OCI-M2 (cell line): ENCODE measurements around the gene C10orf71.

Experiments used
- DNase-seq: peaks from one replicate; lab custom pipeline; 2025; ENCODE audit not compliant: unreplicated experiment; lab: John Stamatoyannopoulos, UW

Gene C10orf71

DNA sequence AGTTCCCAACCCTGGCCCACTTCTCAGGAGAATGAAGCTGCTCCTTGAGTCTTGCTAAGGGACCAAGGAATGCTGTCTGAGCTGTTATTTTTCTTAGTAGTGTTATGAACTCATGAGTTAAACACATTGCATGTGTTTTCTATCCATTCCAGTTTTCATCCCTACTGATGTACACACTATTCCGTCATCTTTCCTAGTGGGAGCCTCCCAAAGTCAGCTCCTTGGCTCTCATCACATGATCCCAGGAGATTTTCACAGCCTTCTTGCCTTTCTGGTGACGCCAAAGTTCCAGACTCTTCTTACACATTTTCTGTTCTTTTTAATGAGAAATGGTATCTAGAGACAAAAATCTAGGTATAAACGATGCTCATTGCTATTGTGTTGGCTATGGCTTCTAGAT is 8.4 kb upstream of the C10orf71 start:
- no peak for DNase-seq

DNA sequence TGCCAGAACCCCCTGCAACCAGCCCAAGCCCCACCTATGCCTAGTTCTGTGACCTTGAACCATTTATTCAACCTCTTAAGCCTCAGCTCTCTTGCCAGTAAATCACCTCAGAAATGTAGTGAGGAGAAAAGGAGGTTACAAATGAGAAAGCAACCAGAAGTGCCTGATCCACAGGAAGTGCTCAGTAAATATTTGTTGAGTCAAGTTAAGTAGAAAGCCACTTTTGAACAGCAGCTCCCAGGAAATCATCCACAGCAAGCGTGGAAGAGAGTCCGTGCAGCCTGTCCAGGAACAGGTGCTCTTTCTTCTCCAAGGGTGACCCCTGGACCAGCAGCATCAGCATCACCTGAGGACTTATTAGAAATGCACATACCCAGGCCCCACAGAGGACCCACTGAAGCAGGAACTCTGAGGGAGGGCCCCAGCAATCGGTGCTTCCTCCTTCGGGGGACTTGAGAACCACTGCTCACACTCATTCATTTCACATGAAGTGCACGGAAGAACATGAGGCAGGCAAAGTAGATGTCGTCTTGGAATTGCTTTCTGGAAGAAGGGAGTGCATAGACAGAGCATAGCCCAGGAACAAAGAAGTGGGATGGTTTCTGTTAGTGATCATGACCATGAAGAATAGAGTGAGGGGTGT is 6.3 kb upstream of the C10orf71 start:
- DNase-seq: no peak

DNA sequence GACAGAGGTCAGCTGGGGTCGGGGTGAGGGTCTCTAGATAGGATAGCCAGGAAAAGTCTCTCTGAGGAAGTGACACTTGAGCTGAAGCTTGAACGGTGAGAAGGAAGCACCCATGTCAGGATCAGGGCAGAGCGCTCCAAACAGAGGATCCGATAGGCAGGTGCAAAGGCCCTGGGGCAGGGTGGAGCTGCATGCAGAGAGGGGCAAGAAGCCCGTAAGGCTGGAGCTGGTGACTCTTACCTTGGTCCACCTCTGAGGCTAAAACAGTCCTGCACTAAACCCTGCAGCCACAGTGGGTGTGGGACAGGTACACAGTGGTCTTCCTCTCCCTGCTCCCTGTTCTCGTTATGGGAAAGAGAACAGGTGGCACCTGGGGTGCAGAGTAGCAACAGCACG is 5.8 kb upstream of the C10orf71 start:
- DNase-seq: no peak

DNA sequence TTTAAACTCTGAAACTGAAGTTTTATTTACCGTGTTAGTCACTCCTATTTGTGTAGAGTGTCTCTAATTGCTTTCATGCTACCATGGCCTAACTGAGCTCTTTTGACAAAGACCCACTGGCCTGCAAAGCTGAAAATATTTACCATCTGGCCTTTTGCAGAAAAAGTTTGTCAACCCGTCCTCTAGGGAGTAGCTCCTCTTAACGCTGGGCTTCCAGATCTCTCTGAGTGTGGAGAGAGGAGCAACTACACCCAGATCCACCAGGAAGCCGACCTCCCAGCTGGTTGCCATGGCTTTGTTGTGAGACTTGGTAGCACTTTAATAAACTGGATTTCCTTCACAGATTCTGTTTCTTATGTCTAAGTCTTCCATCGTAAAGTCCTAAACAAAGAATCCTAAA is 4.2 kb upstream of the C10orf71 start:
- no peak for DNase-seq

DNA sequence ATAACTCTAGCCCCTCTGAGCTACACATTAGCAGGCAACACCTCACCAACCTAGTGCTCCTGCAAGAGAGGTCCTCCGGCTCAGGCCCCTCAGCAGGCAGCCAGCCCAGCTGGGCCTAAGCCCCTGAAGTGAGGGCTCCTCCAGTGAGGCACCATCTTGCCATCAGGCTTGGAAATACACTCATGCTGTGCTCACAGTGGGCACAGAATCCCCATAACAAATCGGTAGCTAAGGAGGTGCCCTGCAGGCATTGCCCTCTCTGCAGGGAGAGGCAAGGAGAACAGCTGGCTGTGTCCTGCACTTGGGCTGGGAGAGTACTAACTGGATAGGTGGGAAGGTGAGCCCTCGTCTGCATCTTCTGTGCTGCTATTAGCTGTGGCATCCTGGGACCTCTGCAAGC is 3.7 kb upstream of the C10orf71 start:
- DNase-seq: no peak

DNA sequence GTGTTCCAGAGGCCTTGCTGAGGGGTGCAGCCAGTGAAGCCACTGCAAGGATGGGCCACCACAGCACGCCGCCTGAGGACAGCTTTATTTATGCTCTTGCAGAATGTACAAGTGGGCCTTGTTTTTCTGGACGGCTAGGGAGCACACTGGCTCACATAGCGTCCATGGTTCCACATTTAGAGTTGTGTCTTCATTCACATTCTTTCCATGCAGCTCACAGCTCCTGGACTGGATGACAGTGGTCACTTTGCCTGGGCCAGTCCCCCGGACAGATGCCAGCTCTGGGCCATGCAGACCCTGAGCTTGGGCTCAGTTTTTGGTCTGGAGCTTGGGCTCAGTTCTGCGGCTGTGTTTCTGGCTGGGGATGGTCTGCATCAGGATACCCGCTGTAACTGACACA is 2.6 kb upstream of the C10orf71 start:
- no peak for DNase-seq

DNA sequence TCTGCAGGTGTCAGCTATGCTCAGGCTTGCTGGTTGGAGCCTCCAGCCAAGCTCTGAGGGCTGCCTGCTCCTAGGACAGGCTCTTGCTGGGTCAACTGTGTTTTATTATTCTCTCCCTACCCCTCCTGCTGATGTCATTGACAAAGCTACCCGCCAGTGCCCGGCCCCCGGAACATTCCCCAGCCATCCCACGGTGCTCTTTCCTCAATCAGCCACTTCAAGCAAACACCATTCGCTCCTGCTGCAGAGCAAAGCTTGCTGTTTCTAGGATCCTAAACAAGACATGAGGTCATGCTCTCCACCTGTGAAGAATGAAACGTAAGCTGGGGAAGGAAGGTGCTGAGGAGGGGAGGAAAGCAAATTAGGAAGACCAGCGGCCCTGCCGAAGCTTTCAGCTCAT is 2.1 kb upstream of the C10orf71 start:
- DNase-seq: no peak

DNA sequence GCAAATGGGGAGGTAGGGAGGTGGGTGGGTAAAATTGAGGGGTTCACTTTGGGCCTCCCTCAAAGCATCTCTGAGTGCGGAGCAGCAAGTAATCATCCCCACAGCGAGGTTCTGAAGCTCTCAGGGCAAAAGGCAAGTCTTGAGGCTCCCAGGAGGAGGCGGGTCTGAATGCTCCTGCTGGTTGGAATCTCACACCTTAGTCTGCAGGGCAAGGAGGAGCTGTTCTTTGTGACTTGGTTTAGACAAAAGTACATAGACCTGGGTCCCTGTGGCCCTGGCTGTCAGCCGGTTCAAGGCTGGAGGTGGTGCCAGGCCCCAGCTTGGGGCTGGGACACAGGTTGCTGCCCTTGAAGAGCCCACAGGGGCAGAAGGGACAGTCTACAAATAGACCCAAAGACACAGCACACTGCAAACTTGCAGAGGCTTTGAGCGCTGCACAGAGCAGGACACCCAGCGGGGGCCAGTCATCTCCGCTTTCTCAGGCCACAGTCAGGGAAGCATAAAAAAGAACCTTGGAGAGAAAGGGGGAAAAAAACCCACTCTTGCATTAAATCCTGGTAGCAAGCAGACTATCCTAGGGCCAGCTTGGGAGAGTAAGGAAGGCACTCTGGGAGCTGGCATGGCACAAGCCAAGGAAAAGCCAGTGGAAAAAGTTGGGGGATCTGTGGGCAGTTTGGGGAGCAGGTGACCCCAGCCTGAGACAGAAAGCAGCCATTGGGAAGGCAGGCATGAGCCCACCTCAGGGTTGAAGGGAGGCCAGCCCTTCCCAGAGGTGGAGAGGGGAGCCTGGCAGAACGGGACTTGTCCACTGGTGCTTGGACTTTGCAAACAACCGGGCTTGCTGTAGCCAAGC is 926 bp upstream of the C10orf71 start:
- no peak for DNase-seq

DNA sequence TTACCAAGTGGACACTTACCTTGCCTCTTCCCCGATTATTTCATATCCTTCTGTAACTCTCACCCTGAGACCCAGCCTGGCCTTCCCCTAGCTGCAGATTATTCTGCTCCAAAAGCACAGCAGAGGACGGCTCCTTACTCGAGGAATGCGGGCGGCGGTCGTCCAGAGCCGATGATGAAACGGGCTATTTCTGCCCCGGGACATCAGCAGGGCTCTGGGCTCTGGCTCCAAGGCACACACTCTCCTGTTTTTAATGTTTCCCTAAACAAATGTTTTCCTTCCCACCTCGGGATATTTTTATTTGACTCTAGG is 343 bp upstream of the C10orf71 start:
- DNase-seq: no peak

DNA sequence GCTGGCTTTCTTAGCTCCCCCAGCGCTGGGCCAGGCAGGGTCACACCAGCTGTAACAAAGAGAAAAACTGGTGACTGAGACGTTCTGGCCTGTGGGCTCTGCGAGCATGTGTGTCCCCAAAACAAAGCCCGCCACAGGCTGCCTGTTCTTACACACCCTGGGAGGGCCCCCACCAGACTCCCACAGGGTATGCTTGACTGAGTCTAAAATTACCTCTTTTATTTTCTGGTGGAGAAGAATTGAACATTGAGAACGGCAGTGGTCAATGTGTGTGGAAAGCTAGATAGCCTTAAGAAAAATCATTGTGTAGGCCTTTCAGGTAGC is 808 bp downstream of the C10orf71 start:
- no peak for DNase-seq

DNA sequence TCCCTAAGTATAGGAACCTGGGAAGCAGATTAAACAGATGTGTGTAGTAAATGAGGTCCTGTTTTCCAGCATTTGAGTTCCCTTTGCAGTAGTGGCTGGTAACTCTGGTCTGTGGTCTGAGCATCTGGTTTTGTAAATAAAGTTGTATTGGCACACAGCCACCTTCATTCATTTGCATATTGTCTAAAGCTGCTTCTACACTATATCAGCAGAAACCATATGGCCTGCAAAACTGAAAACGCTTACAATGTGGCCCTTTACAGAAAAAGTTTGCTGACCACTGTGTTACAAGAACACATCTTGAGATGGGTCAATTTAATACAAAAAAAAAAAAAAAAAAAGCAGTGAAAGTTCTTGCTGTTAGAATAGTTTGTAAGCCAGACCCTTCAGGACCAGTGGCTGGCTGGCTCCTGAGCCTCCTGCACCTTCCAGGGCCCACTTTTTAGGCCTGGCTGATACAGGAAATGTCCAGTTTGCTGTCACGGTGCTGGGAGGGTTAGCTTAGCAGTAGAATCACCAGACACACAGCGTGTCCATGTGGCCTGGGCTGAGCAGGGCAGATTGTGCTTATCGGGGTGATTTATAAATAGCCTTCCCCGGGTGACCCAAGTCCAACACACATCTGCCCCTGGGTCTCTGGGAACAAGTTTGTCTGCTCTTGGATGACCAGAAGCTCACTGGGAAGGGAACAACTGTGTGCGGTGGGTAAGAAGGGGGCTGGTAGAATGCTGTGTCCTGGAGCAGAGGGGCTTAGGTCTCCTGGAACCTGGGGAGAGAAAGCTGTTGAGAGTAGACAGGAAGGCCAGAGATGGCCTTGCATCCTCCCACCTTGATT is 1.4 kb downstream of the C10orf71 start:
- no peak for DNase-seq

DNA sequence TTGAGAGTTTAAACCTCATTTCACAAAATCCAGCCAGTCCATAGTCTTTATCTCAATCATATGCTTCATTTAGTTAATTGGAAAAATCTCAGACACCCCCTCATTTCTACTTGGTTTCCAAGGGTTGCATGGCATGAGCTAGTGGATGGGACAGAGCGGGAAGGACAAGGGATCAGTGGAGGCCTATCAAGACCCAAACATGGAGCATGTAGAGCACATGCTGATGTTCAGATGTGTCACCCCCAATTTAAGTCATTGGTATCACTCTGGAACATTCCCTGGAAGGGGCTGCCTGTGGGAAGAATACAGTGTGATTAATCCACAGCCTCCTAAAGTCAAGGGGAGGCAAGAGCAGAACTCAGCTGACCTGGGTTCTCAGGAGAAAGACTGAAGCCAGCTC is 2.3 kb downstream of the C10orf71 start:
- DNase-seq: no peak

DNA sequence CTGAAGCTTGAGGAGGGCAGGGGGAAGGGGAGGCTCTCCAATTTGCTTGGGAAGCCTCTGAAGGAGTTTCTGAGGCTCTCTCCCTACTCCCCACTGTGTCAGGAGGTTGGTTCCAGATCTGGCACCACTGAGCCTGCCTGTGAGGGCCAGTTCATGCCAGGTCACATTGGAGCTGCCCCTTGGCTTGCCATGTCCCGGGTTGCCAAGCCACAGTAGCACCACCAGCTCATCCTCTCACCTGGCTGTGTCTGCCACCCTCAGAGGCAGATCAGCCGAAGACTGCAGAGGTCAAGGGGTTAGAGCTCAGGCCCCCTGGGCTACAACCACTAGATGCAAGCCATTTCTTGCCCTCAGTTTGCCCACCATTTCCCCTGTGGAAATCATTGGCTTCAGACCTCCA is 3.1 kb downstream of the C10orf71 start:
- DNase-seq: no peak

DNA sequence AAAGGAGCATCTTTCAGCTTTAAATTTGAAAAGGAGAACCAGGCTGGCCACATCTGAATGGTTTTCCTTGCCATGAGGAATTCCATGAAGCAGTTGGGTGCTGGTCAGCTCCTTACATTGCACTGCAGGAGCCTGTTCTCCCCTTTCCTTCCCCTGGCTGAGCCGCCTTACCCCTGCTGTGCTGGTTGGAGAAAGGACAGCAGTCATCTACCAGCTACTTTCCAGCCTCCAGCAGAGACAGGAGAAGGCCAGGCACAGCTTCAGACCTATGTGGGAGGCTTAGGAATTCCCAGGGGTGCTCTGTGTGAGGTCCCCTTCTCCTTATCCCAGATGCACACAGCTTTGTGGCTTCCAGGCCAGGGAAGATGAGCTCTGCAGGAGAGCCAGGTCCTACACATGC is 4.7 kb downstream of the C10orf71 start:
- no peak for DNase-seq

DNA sequence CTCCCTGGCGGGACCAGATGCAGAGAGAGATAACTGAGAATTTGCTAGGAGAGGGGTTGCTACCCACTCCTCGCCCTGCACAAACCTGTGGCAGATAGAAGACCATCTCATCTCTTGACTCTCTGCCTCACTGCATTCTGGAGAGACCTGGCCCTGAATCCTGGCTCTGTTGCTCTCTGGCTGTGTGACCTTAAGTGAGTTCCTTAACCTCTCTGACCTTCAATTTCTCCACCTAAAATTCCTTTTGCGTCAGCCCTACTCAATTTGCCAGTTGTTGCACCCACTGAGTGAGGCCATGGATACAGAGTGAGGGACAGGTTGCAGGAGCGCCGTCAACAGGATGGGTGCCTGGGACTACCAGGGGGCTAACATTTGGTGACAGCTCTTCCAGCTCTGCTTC is 5.2 kb downstream of the C10orf71 start:
- no peak for DNase-seq

DNA sequence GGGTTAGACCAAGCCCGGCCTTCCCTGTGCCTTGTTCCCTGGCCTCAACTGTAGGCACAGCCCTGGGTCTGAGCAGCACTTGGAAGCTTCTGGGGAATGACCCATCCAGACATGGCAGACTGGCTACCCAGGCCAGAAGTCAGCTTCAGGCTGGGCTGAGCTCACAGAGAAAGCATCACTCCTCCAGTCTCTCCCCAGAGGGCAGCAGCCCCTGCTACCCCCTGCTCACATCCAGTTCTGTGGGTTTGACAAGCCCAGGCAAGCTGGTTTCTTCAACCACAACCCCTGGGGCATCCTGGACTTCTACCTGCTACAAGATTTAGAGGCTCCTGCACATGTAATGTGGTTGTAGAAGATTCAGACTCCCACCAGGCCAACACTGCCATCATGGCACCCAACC is 9.0 kb downstream of the C10orf71 start:
- no peak for DNase-seq

DNA sequence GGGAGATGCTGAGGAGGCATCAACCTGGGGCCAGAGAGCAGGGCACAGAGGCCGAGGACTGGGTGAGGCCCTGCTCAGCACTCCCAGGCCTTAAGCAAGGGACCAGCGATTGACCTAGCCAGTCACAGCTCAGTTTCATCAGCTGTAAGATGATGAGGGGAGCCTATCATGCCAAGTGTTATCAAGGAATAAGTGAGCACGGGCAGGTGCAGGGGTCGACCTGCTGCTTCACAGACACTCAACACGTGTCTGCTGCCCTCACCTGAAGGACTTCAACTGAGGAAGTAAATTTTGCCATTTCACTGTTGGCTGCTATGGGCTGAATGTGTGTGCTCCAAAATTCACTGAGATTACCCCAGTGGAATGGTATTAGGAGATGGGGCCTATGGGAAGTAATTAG is 9.9 kb downstream of the C10orf71 start:
- no peak for DNase-seq

DNA sequence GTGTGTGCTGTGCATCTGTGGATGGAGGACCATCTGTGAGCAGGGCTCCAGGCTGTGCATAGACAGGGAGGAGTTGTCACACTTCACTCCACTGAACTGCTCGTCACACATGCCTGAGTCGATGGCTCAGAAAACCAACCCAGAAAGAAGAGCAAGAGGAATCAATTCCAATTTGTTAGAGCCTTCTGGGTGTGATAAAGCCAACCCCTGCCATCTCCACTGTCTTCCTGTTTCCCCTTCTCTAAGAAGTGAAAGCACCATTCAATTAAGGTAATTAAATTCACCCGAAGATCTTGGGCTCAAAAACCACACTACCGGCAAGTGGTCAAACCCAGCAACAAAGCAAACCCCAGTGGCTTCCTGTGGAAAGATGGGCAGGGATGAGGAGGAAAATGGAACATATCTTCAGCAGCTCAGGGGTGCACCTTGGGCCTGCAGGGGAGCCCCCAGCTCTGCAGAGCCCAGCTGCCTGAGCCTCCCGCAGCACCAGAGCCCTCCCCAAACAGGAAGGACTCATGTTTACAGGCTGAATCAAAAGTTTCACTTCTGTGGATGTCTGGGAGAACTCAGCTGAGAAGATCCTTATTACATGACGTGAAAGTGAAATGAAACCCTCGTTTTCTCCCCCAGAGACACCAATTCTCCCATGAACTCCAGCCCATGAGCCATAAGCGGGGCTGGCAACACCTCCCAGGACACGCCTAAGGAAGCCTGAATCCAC is 10.9 kb downstream of the C10orf71 start:
- DNase-seq: no peak

DNA sequence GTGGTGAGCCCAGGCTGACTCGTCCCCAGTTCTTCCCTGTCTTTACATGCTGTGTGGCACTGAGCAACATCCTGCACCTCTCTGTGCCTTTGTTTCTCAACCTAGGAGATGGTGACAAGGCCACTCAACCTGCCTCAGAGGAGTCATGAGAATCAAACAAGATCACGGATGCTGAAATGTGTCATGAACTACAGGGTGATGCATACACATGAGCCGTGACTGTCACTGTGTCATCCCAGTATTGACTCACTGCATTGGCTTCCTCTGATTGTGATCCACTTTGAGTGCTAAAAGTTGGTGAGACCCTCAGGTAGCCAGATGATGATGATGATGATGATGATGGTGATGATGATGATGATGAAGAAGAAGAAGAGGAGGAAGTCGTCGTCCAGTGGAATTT is 11.5 kb downstream of the C10orf71 start:
- DNase-seq: no peak

DNA sequence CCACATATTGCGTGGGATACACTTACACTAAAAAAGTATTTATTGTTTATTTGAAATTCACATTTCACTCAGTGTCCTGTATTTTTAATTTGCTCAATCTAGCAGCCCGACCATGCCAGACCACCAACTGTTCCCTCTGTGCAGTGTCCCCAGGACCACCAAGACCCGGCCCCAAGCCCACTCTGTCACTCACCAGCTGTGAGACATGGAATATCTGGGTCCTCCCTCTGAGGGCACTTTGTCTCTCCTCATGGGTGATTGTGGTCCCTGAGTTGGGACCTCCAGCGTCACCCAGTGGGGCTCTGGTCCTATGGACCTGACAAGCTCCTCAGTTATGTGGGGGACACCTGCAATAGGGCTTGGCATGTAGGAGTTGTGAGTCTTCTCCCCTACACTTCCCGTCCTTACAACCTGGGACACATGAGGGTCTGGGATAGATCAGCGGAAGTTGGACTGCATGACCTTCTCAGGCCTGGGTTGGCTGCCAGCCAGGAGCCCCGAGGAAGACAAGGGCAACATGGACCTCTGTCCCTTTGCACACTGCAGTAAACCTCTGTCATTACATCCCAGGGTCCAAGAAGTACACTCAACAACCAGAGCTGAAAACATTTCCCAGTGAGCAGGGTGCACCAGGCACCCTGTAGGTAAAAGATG is 12.1 kb downstream of the C10orf71 start:
- DNase-seq: no peak

DNA sequence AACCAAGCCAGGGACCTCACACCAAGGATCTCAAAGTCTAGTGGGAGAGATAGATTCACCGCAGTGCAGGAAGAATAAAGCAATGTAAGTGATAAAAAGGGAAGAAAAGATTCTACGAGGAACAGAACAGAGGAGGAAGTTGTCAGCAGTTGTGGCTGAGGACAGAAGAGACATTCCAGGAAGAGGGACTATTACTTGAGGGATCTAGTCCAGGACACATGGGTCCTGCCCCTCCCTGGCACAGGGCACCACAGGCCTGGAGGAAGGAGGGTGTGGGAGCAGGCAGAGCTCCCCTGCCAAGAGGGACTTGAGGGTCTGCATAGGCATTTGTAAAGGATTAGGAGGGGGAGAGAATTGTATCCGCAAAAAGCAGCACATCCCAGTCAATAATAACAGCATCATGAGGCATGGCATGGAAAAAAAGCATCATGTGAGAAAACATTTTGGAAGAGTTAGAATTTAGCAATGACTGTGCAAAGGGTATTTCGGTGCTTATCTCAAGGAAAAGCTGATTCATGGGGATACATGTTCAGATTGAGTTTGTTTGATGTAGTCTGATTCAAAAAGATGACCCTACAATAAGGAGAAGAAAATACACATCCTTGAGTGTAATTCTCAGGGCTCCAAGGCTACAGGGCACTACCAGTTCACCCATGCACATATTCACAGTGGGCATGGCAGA is 12.7 kb downstream of the C10orf71 start:
- DNase-seq: no peak
